NOMO-1 treated with dmso at 0.1 percent for 144 hours (cell line): Measurements from ENCODE around the gene PCNX2.
"Not testable (repeated sequence)": the region's sequence is repeated elsewhere in the genome, so short reads cannot be mapped to it uniquely, and the experiment has no call there.

ENCODE experiments used
- DNase-seq: peaks from one replicate; lab custom pipeline; 2025; ENCODE audit not compliant: unreplicated experiment; lab: John Stamatoyannopoulos, UW

PCNX2 gene

GRCh38 chr1:233163696-233164095 lies 131.8 kb downstream of the PCNX2 start:
- DNase-seq = no peak

- DNase-seq = no peak
Measured at GRCh38 chr1:233158322-233158721, 137.2 kb downstream of the PCNX2 start.

- no peak for DNase-seq
Measured at GRCh38 chr1:233157245-233157644, 138.3 kb downstream of the PCNX2 start.

GRCh38 chr1:233151861-233152260 lies 143.7 kb downstream of the PCNX2 start:
- DNase-seq = no peak

- DNase-seq = no peak
Measured at GRCh38 chr1:233144434-233144833, 151.1 kb downstream of the PCNX2 start.

- DNase-seq = no peak
Measured at GRCh38 chr1:233143241-233143640, 152.3 kb downstream of the PCNX2 start.

GRCh38 chr1:233140974-233141373 lies 154.6 kb downstream of the PCNX2 start:
- DNase-seq = no peak

- no peak for DNase-seq
Measured at GRCh38 chr1:233140499-233140898, 155.0 kb downstream of the PCNX2 start.

GRCh38 chr1:233138788-233139585 lies 156.5 kb downstream of the PCNX2 start:
- DNase-seq = no peak

GRCh38 chr1:233135833-233136232 lies 159.7 kb downstream of the PCNX2 start:
- no peak for DNase-seq

- DNase-seq = no peak
Measured at GRCh38 chr1:233132445-233132844, 163.1 kb downstream of the PCNX2 start.

GRCh38 chr1:233129031-233129430 lies 166.5 kb downstream of the PCNX2 start:
- DNase-seq = not testable (repeated sequence)

- DNase-seq = no peak
Measured at GRCh38 chr1:233127157-233127556, 168.4 kb downstream of the PCNX2 start.

- no peak for DNase-seq
Measured at GRCh38 chr1:233122779-233123178, 172.7 kb downstream of the PCNX2 start.

GRCh38 chr1:233121947-233122559 lies 173.5 kb downstream of the PCNX2 start:
- no peak for DNase-seq

GRCh38 chr1:233114860-233115259 lies 180.7 kb downstream of the PCNX2 start:
- DNase-seq = peak; percentile 21

- DNase-seq = peak; percentile 35
Measured at GRCh38 chr1:233114159-233114558, 181.4 kb downstream of the PCNX2 start.

- DNase-seq = peak; percentile 94
Measured at GRCh38 chr1:233113009-233113879, 182.3 kb downstream of the PCNX2 start.

- DNase-seq = no peak
Measured at GRCh38 chr1:233112186-233113008, 183.1 kb downstream of the PCNX2 start.

- DNase-seq = no peak
Measured at GRCh38 chr1:233111731-233112130, 183.8 kb downstream of the PCNX2 start.

- no peak for DNase-seq
Measured at GRCh38 chr1:233109096-233109495, 186.4 kb downstream of the PCNX2 start.
